Stimulated activated CD4-positive, alpha-beta T cell treated with anti-CD3 and anti-CD28 coated beads, Interleukin-4, amount 100 ng/mL, for 48 hours (primary cell): ENCODE data around the gene NT5DC3.

ENCODE experiments used
- DNase-seq, 2 donors: peaks; one replicate each; pipeline ENCODE4 v3.0.0-alpha.2; 2020; ENCODE audit warnings: low read depth in 2 of 2

Gene NT5DC3

GRCh38 chr12:103840876-103841689, at the start of gene NT5DC3:
Gene NT5DC3, minus strand, starts transcription at chr12:103841234. Its CDS starts 78 bp downstream, at chr12:103841156.
- peak; percentile 67 to 79 for DNase-seq

DNA sequence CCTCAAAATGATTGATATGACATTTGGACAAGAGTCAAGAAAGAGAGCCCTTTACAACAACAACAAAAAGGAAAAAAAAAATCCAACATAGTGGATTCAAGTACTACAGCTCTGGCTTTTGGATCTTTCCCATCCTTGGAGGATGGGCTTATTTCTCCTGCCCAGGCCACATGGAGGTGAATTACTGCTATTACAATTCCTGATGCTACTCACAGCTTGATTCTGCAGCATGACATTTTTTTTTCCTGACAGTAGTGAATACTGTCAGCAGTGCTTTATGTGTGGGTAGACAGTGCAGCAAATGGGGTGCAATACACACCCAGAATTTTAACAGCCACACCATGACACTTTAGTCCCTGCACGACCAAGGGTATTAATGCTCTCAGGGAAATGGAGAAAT, 46.7 kb upstream of the NT5DC3 start:
- no peak for DNase-seq

- DNase-seq: no peak
Measured at GRCh38 chr12:103886195-103886797, 45.3 kb upstream of the NT5DC3 start.

DNA sequence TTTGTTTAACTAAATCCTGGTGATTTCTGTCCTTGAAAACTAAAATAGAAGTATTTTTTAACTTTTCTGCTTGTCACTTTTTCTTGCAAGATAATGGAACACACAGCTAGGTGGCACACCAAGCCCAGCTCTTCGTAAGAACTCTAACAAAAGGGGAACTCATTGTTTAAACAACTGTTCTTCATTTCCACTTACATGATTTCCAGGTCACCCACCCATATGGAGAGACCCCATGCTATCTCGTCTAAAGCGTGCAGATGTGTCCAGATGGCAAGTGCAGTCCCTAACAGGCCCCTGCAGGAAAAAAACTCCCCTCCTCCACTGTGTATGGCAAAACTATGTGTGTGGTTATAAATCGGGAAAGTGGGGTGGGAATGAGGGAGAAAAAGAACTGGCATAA, 43.3 kb upstream of the NT5DC3 start:
- no peak for DNase-seq

- DNase-seq: no peak
Measured at GRCh38 chr12:103883908-103884307, 42.9 kb upstream of the NT5DC3 start.

- DNase-seq: no peak
Measured at GRCh38 chr12:103882861-103883596, 42.0 kb upstream of the NT5DC3 start.

GRCh38 chr12:103881261-103881660, 40.2 kb upstream of the NT5DC3 start:
- DNase-seq: no peak

- DNase-seq: no peak
Measured at GRCh38 chr12:103880299-103881142, 39.5 kb upstream of the NT5DC3 start.

GRCh38 chr12:103879878-103880277, 38.8 kb upstream of the NT5DC3 start:
- no peak for DNase-seq

DNA sequence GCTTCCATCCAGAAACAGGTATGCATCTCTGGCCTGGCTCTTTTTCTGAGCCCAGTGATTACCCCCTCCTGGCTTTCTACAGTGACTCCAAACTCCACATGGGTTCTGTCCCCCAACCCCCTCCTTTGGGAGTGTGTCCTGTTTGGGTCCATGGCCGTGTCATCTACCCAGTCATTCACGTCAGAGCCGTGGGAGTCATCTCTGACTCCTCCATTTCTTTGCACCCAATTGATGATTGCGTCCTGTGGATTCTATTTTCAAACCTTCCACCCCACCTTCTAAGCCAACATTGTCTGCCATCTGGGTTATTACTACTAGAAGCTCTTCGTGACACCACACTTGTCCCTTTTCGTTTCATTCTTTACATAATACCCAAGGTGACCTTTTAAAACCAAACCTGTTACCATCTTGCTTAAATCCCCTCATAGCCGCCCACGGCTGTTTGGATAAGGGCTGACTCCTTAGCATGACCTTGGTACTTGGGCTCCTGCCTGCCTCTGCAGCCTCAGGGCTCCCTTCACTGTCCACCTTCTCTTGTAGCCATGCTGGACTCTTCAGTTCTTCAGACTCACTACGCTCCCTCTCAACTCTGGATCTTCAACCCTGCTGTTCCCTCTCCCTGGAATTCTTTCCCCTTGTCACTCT, 38.1 kb upstream of the NT5DC3 start:
- no peak for DNase-seq

DNA sequence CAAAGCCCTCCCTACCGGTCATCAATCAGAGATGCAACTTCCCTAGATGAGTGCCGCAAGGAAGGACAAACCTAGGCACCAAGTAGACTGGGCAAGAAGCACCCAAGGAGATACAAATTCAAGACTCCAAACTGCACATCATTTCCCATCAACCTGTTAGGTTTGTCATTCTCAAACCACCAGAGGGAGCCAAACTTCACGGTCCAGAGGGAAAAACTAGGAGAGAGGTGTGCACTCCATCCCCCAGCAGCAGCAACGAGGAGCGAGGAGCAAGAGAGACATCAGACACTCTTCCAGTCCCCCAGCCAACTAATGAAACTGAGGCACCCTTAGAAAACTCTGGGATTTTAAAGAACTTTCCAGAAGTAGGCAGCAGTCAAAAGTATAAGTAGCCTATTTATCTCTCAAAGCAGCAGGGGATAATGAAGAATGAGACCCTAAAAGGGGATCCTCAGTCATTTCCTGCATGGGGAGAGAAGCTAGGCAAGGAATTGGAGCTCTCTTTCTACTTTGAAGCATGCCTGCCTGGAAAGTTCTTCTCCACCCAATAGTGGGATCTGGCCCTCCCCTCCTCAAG, 37.0 kb upstream of the NT5DC3 start:
- DNase-seq: peak; percentile 46 to 49

DNA sequence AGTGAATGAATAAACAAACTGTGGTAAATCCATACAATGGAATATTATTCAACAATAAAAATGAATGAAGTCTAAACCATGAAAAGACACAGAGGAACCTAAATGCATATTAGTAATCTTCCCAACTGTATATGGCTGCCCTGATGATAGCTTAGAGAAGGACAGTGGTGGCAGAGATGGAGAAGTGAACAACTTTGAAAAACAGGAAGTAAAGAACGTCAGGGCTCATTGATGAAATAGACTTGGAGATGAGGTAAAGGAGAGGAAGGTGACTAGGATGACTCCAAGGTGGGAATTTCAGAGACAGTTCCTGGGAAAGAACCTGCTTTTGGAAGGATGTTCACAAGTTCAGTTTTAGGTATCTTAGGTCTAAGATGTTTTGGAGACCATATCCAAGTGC, 36.3 kb upstream of the NT5DC3 start:
- DNase-seq: no peak

- no peak for DNase-seq
Measured at GRCh38 chr12:103875666-103876065, 34.6 kb upstream of the NT5DC3 start.

GRCh38 chr12:103868215-103868614, 27.2 kb upstream of the NT5DC3 start:
- no peak for DNase-seq

GRCh38 chr12:103865151-103865730, 24.2 kb upstream of the NT5DC3 start:
- no peak for DNase-seq

- DNase-seq: no peak
Measured at GRCh38 chr12:103864710-103865109, 23.7 kb upstream of the NT5DC3 start.

GRCh38 chr12:103858953-103859601, 18.0 kb upstream of the NT5DC3 start:
- no peak for DNase-seq

GRCh38 chr12:103858335-103858734, 17.3 kb upstream of the NT5DC3 start:
- DNase-seq: no peak

- no peak for DNase-seq
Measured at GRCh38 chr12:103857164-103857563, 16.1 kb upstream of the NT5DC3 start.
